H1 (cell line): ENCODE data around the gene CEP192. TPM values are rescaled to one million over a fixed set of nuclear protein-coding genes. Genes with fewer than 3 reads are reported as not detected.

Experiments used
- CTCF ChIA-PET: fragments of 300-600 bp; sonication (Branson Sonifier 250); formaldehyde crosslinking; loops from one replicate; lab custom pipeline; 2021; ENCODE audit not compliant: partially characterized antibody; lab: Charles Lee
- POLR2A ChIA-PET: fragments of 300-600 bp; sonication (Branson Sonifier 250); formaldehyde crosslinking; loops from one replicate; lab custom pipeline; 2021; ENCODE audit warnings: inconsistent platforms; ENCODE audit not compliant: partially characterized antibody; lab: Charles Lee
- DNase-seq, 2 experiments: peaks; one replicate each; pipeline versions ENCODE4 v3.0.0 to v3.0.0-alpha.2; 2010 to 2022; ENCODE audit warnings: low spot score in 2 of 2, low read depth in 1 of 2, mixed read lengths in 1 of 2
- FAIRE-seq: peaks from 2 replicates; lab custom pipeline; 2011; peaks lifted over from hg19 to GRCh38; lab: Jason Lieb, UNC
- H2AFZ ChIP-seq: 2 replicates; pipeline ENCODE4 v1.8.1; 2012; ENCODE audit warnings: low read length, inconsistent platforms
- H2AK5ac ChIP-seq: 2 replicates; pipeline ENCODE4 v1.6.1; 2013; ENCODE audit warnings: low read depth, low read length
- H2BK120ac ChIP-seq: replicated peaks from 2 replicates; pipeline ENCODE3; 2013; ENCODE audit warnings: low read depth, low read length, inconsistent platforms
- H2BK12ac ChIP-seq: 2 replicates; pipeline ENCODE4 v1.6.1; 2013; ENCODE audit warnings: low read depth, low read length
- H2BK15ac ChIP-seq: 2 replicates; pipeline ENCODE4 v1.6.1; 2013; ENCODE audit warnings: low read length
- H2BK20ac ChIP-seq: 2 replicates; pipeline ENCODE4 v1.6.1; 2013; ENCODE audit warnings: low read length
- H2BK5ac ChIP-seq: 2 replicates; pipeline ENCODE4 v1.6.1; 2013; ENCODE audit warnings: low read depth, low read length
- H3K14ac ChIP-seq: 2 replicates; pipeline ENCODE4 v1.6.1; 2013; ENCODE audit warnings: inconsistent platforms; ENCODE audit not compliant: insufficient read length
- H3K18ac ChIP-seq: 2 replicates; pipeline ENCODE4 v1.6.1; 2013; ENCODE audit warnings: low read length; ENCODE audit errors: extremely low read depth
- H3K23ac ChIP-seq: 2 replicates; pipeline ENCODE4 v1.6.1; 2013; ENCODE audit warnings: inconsistent platforms; ENCODE audit not compliant: insufficient read length
- H3K23me2 ChIP-seq: 2 replicates; pipeline ENCODE4 v1.6.1; 2013; ENCODE audit warnings: low read depth, low read length
- H3K27ac ChIP-seq: 2 replicates; pipeline ENCODE4 v1.6.1; 2011; ENCODE audit warnings: low read depth, low read length, inconsistent platforms
- H3K27me3 ChIP-seq, 4 experiments: replicated peaks in 1 of 4; 1 replicate in 1 of 4; 2 replicates in 3 of 4; pipeline versions ENCODE4 v1.6.1 to v1.8.1; 2011 to 2013; ENCODE audit warnings: low read length in 3 of 4, mild to moderate bottlenecking in 3 of 4, inconsistent platforms in 2 of 4, mixed read lengths in 2 of 4, moderate library complexity in 1 of 4; ENCODE audit not compliant: control insufficient read depth in 3 of 4, insufficient read depth in 3 of 4; ENCODE audit errors: extremely low read depth in 1 of 4
- H3K36me3 ChIP-seq, 4 experiments: 2 replicates each; pipeline versions ENCODE4 v1.6.1 to v1.8.1; 2011 to 2013; ENCODE audit warnings: mild to moderate bottlenecking in 4 of 4, low read length in 3 of 4, moderate library complexity in 2 of 4, control low read depth in 1 of 4, inconsistent platforms in 1 of 4; ENCODE audit not compliant: insufficient read depth in 4 of 4, control insufficient read depth in 2 of 4
- H3K4ac ChIP-seq: replicated peaks from 2 replicates; pipeline ENCODE3; 2013; ENCODE audit warnings: low read length, low read depth, mixed read lengths, inconsistent platforms; ENCODE audit not compliant: insufficient read length
- H3K4me1 ChIP-seq, 4 experiments: replicated peaks in 1 of 4; 1 replicate in 1 of 4; 2 replicates in 3 of 4; pipeline versions ENCODE4 v1.6.1 to v1.8.1; 2011 to 2013; ENCODE audit warnings: low read length in 3 of 4, inconsistent platforms in 2 of 4, mixed read lengths in 1 of 4; ENCODE audit not compliant: insufficient read depth in 4 of 4, control insufficient read depth in 3 of 4
- H3K4me2 ChIP-seq, 2 experiments: 2 replicates each; pipeline versions ENCODE4 v1.6.1 to v1.8.1; 2011 to 2013; ENCODE audit warnings: low read depth in 2 of 2, low read length in 2 of 2, control low read depth in 1 of 2, inconsistent platforms in 1 of 2, mild to moderate bottlenecking in 1 of 2; ENCODE audit not compliant: insufficient read depth in 1 of 2
- H3K4me3 ChIP-seq, 4 experiments: fragments of 200-600, 300-600 bp in 1 of 4; sonication (generic), shearing (Covaris generic), sonication (Bioruptor Twin) in 1 of 4; 2 replicates each; pipeline versions ENCODE4 v1.5.1 to v1.8.1; 2011 to 2016; ENCODE audit warnings: low read length in 4 of 4, low read depth in 3 of 4, control low read depth in 2 of 4, inconsistent platforms in 2 of 4, mild to moderate bottlenecking in 2 of 4, mixed read lengths in 1 of 4, moderate library complexity in 1 of 4; ENCODE audit not compliant: insufficient read depth in 2 of 4; ENCODE audit errors: extremely low read depth in 1 of 4
- H3K56ac ChIP-seq: replicated peaks from 2 replicates; pipeline ENCODE3; 2013; ENCODE audit warnings: low read depth, mild to moderate bottlenecking, mixed read lengths, low read length, inconsistent platforms; ENCODE audit not compliant: insufficient read length
- H3K79me1 ChIP-seq: 2 replicates; pipeline ENCODE4 v1.6.1; 2013; ENCODE audit warnings: low read depth, low read length, control low read depth
- H3K79me2 ChIP-seq, 2 experiments: 2 replicates each; pipeline versions ENCODE4 v1.6.1 to v1.8.1; 2012 to 2013; ENCODE audit warnings: low read length in 2 of 2, mild to moderate bottlenecking in 2 of 2, inconsistent platforms in 1 of 2; ENCODE audit not compliant: insufficient read depth in 2 of 2, control insufficient read depth in 1 of 2
- H3K9ac ChIP-seq, 4 experiments: replicated peaks in 1 of 4; 1 replicate in 1 of 4; 2 replicates in 3 of 4; pipeline versions ENCODE4 v1.6.1 to v1.8.1; 2011 to 2013; ENCODE audit warnings: low read depth in 3 of 4, low read length in 3 of 4, control low read depth in 2 of 4, mild to moderate bottlenecking in 2 of 4, moderate library complexity in 2 of 4, inconsistent platforms in 1 of 4; ENCODE audit errors: extremely low read depth in 1 of 4
- H3K9me3 ChIP-seq, 2 experiments: 2 replicates each; pipeline versions ENCODE4 v1.6.1 to v1.8.1; 2012 to 2013; ENCODE audit warnings: mild to moderate bottlenecking in 2 of 2, moderate library complexity in 2 of 2, control low read depth in 1 of 2, inconsistent platforms in 1 of 2, low read depth in 1 of 2, low read length in 1 of 2, mixed read lengths in 1 of 2; ENCODE audit not compliant: insufficient read depth in 2 of 2
- H4K20me1 ChIP-seq, 2 experiments: replicated peaks in 1 of 2; 2 replicates each; pipeline versions ENCODE3 to v1.8.1; 2011 to 2013; ENCODE audit warnings: inconsistent platforms in 2 of 2, low read length in 2 of 2, mild to moderate bottlenecking in 1 of 2; ENCODE audit not compliant: insufficient read depth in 2 of 2, control insufficient read depth in 1 of 2
- H4K5ac ChIP-seq: 2 replicates; pipeline ENCODE4 v1.6.1; 2013; ENCODE audit warnings: low read length, low read depth, mixed read lengths, inconsistent platforms; ENCODE audit not compliant: insufficient read length
- H4K8ac ChIP-seq: 2 replicates; pipeline ENCODE4 v1.8.0; 2013; ENCODE audit warnings: mild to moderate bottlenecking, moderate library complexity, low read length, inconsistent platforms; ENCODE audit not compliant: insufficient read depth; ENCODE audit errors: extremely low read depth
- H4K91ac ChIP-seq: replicated peaks from 2 replicates; pipeline ENCODE3; 2013; ENCODE audit warnings: low read length, mixed read lengths, inconsistent platforms; ENCODE audit not compliant: insufficient read length
- CBX5 ChIP-seq: fragments of 300-800, 300-1000 bp; sonication (generic); IDR thresholded peaks from 2 replicates; pipeline ENCODE4 v1.7.1; 2016; ENCODE audit warnings: antibody characterized with exemption, low read length, low read depth
- CEBPB ChIP-seq: IDR thresholded peaks from 2 replicates; pipeline ENCODE4 v1.6.1; 2012; ENCODE audit warnings: low read depth, low read length
- CHD2 ChIP-seq: IDR thresholded peaks from 2 replicates; pipeline ENCODE4 v1.6.1; 2012; ENCODE audit warnings: low read length, improper control_type of control experiment
- EP300 ChIP-seq, 2 experiments: IDR thresholded peaks; 1 replicate in 1 of 2; 2 replicates in 1 of 2; pipeline ENCODE4 v1.6.1; 2011 to 2012; ENCODE audit warnings: low read depth in 2 of 2, low read length in 2 of 2, mild to moderate bottlenecking in 2 of 2, borderline replicate concordance in 1 of 2, inconsistent platforms in 1 of 2, moderate library complexity in 1 of 2
- EZH2 ChIP-seq: fragments of 200-600 bp; sonication (generic); IDR thresholded peaks from 2 replicates; pipeline ENCODE4 v1.7.1; 2012; ENCODE audit warnings: low read depth, mild to moderate bottlenecking, moderate library complexity, low read length, inconsistent platforms; ENCODE audit not compliant: severe bottlenecking
- GABPA ChIP-seq: IDR thresholded peaks from 2 replicates; pipeline ENCODE4 v1.6.1; 2011; ENCODE audit warnings: mild to moderate bottlenecking, low read length, moderate library complexity, borderline replicate concordance; ENCODE audit not compliant: insufficient read depth
- GTF2F1 ChIP-seq: IDR thresholded peaks from 2 replicates; pipeline ENCODE4 v1.6.1; 2012; ENCODE audit warnings: low read depth, low read length, improper control_type of control experiment, borderline replicate concordance
- JUN ChIP-seq: IDR thresholded peaks from 2 replicates; pipeline ENCODE4 v1.6.1; 2011; ENCODE audit warnings: low read depth, mild to moderate bottlenecking, improper control_type of control experiment, low read length
- JUND ChIP-seq: IDR thresholded peaks from 2 replicates; pipeline ENCODE4 v1.6.1; 2011; ENCODE audit warnings: mild to moderate bottlenecking, improper control_type of control experiment, low read length
- POLR2A ChIP-seq, 2 experiments: IDR thresholded peaks; 1 replicate in 1 of 2; 2 replicates in 1 of 2; pipeline ENCODE4 v1.6.1; 2011; ENCODE audit warnings: low read depth in 2 of 2, low read length in 2 of 2, mild to moderate bottlenecking in 2 of 2; ENCODE audit errors: control extremely low read depth in 1 of 2
- SIX5 ChIP-seq: IDR thresholded peaks from 2 replicates; pipeline ENCODE4 v1.6.1; 2011; ENCODE audit warnings: mild to moderate bottlenecking, low read depth, low read length
- SP1 ChIP-seq: IDR thresholded peaks from 2 replicates; pipeline ENCODE4 v1.6.1; 2011; ENCODE audit warnings: low read depth, low read length
- SP2 ChIP-seq: IDR thresholded peaks from 2 replicates; pipeline ENCODE4 v1.6.1; 2012; ENCODE audit warnings: mild to moderate bottlenecking, low read length, inconsistent platforms
- TBP ChIP-seq: IDR thresholded peaks from 2 replicates; pipeline ENCODE4 v1.6.1; 2011; ENCODE audit warnings: low read depth, low read length, improper control_type of control experiment
- TCF12 ChIP-seq: IDR thresholded peaks from 2 replicates; pipeline ENCODE4 v1.6.1; 2011; ENCODE audit warnings: low read depth, mild to moderate bottlenecking, low read length
- WGBS, 2 experiments: shearing (Covaris generic) in 1 of 2; methylation state at CpG; one replicate each; pipeline versions ENCODE4 v1.1.6 to v1.1.7; 2013 to 2015; ENCODE audit warnings: low lambda C conversion rate in 2 of 2, mixed read lengths in 2 of 2, inconsistent platforms in 1 of 2, low coverage in 1 of 2, missing lambda C conversion rate in 1 of 2; ENCODE audit not compliant: insufficient replicate concordance in 2 of 2, insufficient coverage in 1 of 2, insufficient read length in 1 of 2; ENCODE audit errors: extremely low coverage in 1 of 2, missing lambda C conversion rate in 1 of 2; 5-methylcytosine and 5-hydroxymethylcytosine counted together
- polyA plus RNA-seq, 7 experiments: library from polyadenylated mRNA; depleted of rRNA in 3 of 7; stranded (reverse) in 5 of 7; unstranded in 2 of 7; fragments of >200 nt in 5 of 7; fragments of 200-250 nt in 2 of 7; gene quantifications; 1 replicate in 5 of 7; 2 replicates in 1 of 7; 4 replicates in 1 of 7; pipeline versions ENCODE4 v1.2.1 to v1.2.3, GENCODE V29; 2011 to 2013; ENCODE audit warnings: missing spikeins in 2 of 7, mixed read lengths in 2 of 7
- total RNA-seq: library from RNA; stranded (reverse); fragmentation: NEBNext Ultra II Directional; extraction: Animal tissue kit (Norgen Biotek cat#: 25700); gene quantifications from 2 replicates; pipeline ENCODE4 v1.2.1, GENCODE V29; 2021

The CEP192 gene
- total and polyA plus RNA-seq, 2 of the 8 experiments (the other 6 are each of a cell fraction or from before 2014, with no cell fraction given) = 13.4 to 23.1 TPM

- DNase-seq = no peak
- Histone ChIP-seq H2BK120ac (no peak overlapping the region), H2AK5ac (peak overlapping the region; percentile 98), H3K4me2 (peak overlapping the region; percentile 77 to 85), H3K27me3 (no peaks in the 10 kb centered on the region), H3K4me3 (peak overlapping the region; percentile 85 to 97 (median 88); a peak in 7 of 8 replicates), H4K91ac (peak overlapping the region; percentile 32), H4K8ac (no peak overlapping the region), H3K36me3 (peaks cover under 1 to 9% (median 2%) of the 10 kb centered on the region in 4 experiments; a peak in 4 of 8 replicates), H4K20me1 (no peaks in the 10 kb centered on the region), H2BK20ac (no peak overlapping the region), H3K9me3 (no peaks in the 10 kb centered on the region), H3K23me2 (peaks cover 14% of the 10 kb centered on the region), H3K4ac (no peak overlapping the region), H2BK15ac (peak overlapping the region; percentile 85), H3K79me2 (peaks cover 20 to 33% of the 10 kb centered on the region in 2 experiments), H3K4me1 (peaks cover 2 to 12% (median 3%) of the 10 kb centered on the region in 4 experiments; a peak in 4 of 7 replicates), H3K27ac (no peak overlapping the region), H2BK12ac (peak overlapping the region; percentile 87), H4K5ac (no peak overlapping the region), H2BK5ac (peak overlapping the region; percentile 81), H3K79me1 (peaks cover 5% of the 10 kb centered on the region; the same call in 1 of the 2 replicates), H3K9ac (peak overlapping the region in 2 of 4 experiments; percentile 55 to 72; a peak in 5 of 7 replicates), H3K23ac (no peak overlapping the region), H2AFZ (no peak overlapping the region), H3K56ac (no peak overlapping the region), H3K14ac (no peak overlapping the region), H3K18ac (peak overlapping the region; percentile 20; the same call in 1 of the 2 replicates)
- ChIA-PET CTCF (interaction anchor here (0.7 kb wide), 1 partner anchor 46 kb away, joined by 3 read pairs; no protein-coding TSS in a partner anchor), POLR2A (interaction anchor here (1.0 to 1.6 kb wide), 5 partner anchors 19 to 577 kb away, joined by 3 to 4 read pairs (median 3); partner anchors contain the start of gene CEP76)
- no peak for FAIRE-seq
- 70% methylated on average over 2 of the region's 2 CpGs; no CpG with 5 or more reads in 1 of the 2 experiments for WGBS, 2 experiments
- TF ChIP-seq TBP (no peak), EZH2 (no peak), POLR2A (IDR thresholded peaks at IDR 0.05; ENCODE audit: control extremely low read depth in 1 of 2, low read depth in 2 of 2, low read length in 2 of 2) (no peak), CEBPB (no peak), CHD2 (no peak), JUND (no peak), JUN (no peak), GABPA (no peak), SP1 (no peak), CBX5 (no peak), EP300 (IDR thresholded peaks at IDR 0.05; ENCODE audit: borderline replicate concordance in 1 of 2, low read depth in 2 of 2, low read length in 2 of 2) (no peak), TCF12 (no peak), SIX5 (no peak), SP2 (no peak), GTF2F1 (no peak)
Observed at GRCh38 chr18:12990123-12990475, 1.1 kb upstream of the CEP192 start.
